ENCODE measurements around the gene SCN9A.
"Not testable (repeated sequence)": the region's sequence is repeated elsewhere in the genome, so short reads cannot be mapped to it uniquely, and the experiment has no call there.

Gene SCN9A

DNA sequence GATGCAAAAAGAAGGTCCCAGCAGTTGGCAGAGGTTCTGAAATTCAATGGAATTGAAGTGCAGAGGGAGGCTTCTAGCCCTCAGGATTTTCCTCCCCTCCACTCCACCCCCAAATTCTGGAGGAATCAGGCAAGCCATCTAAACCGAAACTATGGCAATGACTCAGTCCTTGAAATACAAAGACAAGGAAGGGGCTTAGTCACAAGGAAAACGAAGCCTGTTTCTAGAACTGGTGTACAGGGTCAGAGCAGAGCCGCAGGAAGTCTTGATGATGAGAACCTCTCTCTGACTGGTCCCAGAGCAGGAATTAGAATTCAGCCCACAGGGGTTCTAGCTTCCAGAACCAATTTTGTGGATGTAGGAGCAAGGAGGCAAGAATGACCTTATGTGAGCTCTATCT lies 136.2 kb downstream of the SCN9A start:
- DNase-seq, result no peak

DNA sequence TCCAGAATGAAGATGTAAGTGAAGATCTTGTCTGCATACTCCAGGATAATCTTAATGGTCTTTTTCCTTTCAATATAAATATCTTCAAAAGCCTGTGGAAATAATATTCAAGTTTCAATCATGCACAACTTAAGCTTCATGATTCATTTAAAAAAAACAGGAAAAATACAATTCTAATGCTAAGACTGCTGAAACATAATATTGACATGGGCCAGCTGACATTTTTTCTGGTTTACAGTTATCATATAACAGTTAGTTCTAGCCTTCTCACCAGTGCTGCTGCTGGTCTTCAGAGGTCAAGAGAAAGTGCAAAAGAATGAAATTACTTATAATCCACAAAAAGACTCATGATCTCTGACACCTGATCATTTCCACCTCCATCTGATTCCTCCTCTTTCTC lies 137.6 kb downstream of the SCN9A start:
- no peak for DNase-seq

DNA sequence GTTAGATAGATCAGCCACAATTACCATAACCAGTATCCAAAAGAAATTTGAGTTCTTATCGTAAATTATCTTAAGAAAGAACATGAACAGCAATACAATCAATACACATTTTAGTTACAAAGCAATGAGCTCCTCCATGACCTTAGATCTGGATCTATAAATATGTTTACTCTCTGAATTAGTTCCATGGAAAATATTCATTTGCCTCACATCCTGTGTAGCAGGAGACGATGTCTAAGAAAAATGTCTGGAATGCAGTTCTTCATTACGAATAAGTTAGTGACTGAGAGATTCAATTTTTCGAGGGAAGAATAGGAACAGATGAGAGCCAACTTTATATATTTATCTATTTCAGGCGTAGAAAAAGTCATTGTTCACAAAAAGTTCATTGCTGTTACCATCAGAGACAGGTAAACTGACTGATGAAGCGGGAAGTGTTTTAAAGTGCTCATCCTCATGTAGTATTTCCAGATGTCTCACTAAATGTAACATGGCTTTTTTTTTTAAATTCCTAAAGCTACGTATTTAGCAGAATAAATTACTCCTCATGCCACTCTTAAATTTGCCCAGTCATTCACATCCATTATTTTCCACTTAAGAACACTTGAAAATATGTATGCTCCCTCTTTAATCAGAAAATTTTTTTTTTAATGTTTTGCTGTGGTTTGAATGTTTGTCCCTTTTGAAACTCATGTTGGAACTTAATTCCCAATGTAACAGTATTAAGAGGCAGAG lies 141.5 kb downstream of the SCN9A start:
- no peak for DNase-seq

DNA sequence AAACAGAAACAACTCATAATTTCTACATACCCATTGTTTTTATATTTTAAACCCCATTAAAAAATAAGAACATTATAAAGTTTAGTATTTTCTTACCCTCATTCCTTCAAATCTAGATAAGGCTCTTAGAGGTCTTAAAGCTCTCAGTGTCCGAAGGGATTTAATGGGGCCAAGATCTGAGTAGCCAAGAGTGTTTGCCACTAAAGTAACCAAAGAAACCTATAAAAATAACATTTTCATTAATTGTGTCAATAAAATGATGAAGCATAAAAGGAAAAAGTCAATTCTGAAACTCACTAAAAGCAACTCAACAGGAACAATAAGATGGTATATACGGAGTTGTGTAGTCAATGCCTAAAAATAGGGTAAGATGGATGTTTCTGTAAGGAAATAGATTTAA lies 142.5 kb downstream of the SCN9A start:
- DNase-seq, result no peak

DNA sequence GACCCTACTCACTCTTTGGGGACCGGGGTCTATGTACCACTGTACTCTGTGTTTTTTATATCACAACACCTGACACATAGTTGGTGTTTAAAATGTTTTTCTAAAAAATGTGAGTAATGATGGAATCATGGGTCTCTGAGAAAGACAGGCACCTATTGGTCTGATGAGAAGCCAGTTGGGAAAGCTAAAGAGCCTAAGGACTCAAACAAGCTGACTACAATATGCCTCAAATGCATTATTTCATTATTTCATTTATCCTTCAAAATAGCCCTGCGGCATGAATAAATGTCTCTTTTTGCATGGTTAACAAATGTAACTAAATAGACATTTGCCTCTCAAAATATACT lies 145.0 kb downstream of the SCN9A start:
- no peak for DNase-seq

DNA sequence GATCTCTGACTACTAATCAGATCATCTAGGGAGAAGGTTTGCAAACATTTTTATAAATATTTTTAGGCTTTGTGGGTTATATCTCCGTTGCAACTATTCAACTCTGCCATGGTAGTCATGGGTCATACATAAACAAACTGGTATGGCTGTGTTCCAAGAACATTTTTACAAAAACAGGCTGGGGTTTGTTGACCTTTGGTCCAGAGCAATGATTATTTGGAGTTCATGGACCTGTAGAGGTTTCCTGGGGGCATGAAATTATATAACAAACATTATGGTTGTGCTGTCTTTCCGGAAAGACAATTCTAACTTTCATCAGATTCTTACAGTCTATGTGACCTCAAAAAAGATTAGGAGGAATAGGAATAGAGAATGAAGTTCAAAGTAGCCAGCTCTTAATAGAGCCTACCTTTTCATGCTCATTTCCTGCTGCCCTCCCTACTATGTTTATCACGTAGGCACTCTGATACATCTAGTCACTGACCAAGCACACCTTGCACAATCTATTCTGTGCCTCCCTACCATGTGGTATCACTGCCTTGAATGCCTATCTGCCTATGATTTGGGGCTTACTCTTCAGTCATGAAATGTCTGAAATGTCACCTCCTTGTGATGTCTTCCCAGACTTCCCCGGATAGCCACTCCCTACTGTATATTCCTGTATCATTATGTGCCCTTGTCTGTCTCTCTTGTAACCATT lies 145.6 kb downstream of the SCN9A start:
- DNase-seq, result no peak

DNA sequence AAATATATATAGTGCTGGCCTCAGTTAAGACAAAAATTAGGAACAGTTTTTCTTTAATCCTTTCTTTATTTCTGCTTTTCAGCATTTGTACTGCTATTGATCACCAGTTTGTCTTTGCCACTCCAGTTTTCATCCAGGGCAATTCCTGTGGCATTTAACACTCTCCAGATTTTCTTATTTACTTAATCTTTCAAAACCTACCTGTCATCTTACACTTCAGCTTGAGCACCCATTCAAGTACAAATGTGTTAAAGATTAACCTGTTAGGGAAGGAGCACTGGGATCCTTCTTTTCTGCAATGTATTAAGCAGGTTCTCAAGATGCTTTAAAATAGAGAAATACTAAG lies 146.1 kb downstream of the SCN9A start:
- no peak for DNase-seq

DNA sequence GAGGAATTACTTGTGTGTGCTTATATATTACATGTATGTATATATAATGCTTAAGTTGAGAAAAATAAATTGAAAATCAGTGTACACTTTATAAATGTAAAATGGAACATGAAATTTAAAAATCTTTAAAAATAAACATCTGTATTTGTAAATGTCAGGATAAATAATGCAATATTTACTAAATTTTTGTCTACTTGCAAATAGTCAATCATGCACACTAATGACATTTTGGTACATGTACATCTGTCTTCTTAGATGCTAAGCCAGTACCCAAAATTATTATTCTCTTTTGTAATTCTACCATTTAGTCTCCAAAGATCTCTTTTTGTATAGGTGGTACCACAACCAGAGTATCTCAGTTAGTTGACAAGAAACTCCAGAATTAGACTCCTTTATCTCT lies 151.5 kb downstream of the SCN9A start:
- DNase-seq, result no peak

DNA sequence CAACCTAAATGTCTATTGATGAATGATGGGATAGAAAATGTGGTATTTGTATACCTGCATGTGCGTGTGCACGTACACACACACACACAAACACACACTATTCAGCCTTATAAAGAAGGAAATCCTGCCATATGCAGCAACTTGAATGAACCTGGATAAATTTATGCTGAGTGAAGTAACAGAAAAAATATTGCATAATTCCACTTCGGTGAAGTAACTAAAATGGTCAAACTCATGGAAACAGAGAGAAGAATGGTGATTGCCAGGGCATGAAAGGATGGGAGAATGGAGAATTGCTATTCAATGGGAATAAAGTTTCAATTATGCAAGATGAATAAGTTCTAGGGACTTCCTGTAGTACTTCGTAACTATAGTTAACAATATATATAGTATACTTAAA lies 152.4 kb downstream of the SCN9A start:
- DNase-seq, result no peak

DNA sequence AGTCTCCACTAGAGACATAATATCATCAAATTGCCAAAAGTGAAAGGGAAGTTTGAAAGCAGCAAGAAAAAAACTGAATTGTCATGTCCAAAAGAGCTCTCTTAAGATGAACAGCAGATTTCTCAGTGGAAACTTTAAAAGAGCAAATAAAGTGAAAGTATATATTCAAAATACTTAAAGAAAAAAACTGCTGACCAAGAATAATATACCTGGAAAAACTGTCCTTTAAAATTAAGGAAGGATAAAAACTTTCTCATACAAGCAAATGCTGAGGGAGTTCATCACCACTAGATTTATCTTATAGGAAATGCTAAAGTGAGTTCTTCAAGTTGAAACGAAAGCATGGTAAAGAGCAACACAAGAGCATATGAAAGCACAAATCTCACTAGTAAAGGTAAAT lies 164.7 kb downstream of the SCN9A start:
- DNase-seq, result no peak

DNA sequence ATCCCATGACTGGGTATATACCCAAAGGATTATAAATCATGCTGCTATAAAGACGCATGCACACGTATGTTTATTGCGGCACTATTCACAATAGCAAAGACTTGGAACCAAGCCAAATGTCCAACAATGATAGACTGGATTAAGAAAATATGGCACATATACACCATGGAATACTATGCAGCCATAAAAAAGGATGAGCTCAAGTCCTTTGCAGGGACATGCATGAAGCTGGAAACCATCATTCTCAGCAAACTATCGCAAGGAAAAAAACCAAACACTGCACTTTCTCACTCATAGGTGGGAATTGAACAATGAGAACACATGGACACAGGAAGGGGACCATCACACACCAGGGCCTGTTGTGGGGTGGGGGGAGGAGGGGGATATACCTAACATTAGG lies 165.8 kb downstream of the SCN9A start:
- not testable (repeated sequence) for DNase-seq

DNA sequence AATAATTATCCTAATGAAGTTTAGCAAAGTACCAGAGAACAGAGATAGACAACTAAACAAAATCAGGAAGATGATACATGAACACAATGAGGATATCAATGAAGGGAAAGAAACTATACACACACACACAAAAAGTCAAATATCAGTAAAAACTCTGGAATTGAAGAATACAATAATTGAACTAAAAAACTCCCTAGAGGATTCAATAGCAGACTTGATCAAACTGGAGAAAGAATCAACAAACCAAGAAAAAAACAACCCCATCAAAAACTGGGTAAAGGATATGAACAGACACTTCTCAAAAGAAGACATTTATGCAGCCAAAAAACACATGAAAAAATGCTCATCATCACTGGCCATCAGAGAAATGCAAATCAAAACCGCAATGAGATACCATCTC lies 166.4 kb downstream of the SCN9A start:
- DNase-seq, result not testable (repeated sequence)

DNA sequence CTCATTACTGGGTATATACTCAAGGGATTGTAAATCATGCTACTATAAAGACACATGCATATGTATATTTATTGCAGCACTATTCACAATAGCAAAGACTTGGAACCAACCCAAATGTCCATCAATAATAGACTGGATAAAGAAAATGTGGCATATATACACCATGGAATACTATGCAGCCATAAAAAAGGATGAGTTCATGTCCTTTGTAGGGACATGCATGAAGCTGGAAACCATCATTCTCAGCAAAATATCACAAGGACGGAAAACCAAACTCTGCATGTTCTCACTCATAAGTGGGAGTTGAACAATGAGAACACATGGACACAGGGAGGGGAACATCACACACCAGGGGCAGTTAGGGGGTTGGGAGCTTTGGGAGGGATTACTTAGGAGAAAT lies 169.6 kb downstream of the SCN9A start:
- DNase-seq, result not testable (repeated sequence)

DNA sequence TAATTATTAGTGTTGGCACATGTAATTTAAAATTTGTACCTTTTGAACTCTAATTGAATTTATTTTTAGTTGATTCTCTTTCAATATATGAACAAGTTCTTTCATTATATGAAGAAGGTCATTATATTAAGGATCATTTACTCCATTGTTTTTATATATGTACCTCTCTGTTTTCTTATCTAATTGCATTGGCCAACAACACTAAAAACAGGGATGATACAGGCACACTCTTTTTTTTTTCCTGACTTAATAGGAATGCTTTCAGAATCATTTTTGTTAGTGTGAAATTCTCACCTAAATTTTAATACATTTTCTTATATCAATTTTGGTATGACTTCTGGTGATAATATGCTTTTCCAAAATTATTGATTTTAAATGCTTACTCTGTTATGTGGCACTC lies 173.0 kb downstream of the SCN9A start:
- DNase-seq, result no peak

DNA sequence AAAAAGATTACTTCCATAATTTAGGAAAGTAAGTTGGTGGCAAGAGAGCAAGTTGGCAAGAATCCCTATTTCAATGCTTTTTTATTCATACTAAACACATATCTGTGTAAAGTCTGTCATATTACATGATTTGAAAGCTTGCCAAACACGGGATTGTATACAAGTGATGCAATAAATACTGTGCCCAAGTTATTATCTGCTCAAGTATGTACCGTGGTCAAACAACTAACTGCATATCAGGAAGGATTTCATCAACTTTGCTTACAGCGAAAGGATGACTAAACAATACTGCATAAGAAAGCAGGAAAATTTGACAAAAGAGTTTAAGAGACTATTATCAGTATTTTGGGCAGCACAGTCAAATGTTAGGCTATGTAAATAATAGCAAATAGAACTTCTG lies 178.3 kb downstream of the SCN9A start:
- DNase-seq, result no peak

DNA sequence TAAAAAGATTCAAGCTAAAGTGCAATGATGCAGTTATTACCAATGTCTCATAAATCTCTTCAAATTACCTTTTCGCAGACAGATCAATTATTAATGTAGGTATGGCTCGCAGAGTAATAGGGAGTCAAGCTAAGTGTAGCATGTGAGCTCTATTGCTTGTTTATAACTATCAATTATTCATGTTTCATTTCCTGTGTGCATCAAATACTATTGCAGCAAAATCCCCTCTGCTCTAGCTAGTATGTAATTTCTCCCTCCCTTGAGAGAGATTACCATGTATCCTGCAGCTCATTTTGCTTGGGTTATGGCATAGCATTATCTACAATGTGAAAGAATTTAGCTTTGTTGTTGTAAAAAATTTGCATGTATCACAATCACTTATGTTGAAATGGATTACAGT lies 182.3 kb downstream of the SCN9A start:
- no peak for DNase-seq

DNA sequence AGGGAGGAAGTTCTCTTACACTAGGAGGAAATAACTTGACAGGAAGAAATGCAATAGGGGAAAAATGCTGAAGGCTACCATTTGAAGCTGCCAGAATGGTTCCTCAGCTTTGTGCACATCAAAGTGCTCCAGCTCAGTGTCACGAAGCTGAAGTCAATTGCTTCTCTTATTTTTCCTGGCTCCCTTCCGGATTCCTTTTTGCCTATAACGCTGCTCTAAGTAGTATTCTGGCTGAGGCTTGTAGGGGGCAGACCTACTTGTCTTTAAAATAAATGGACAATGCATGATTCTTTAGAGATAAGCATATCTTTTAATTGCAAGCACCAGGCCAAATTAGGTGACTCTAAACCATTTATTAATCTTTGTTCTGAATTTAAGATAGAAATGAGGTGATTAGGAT lies 187.7 kb downstream of the SCN9A start:
- no peak for DNase-seq

DNA sequence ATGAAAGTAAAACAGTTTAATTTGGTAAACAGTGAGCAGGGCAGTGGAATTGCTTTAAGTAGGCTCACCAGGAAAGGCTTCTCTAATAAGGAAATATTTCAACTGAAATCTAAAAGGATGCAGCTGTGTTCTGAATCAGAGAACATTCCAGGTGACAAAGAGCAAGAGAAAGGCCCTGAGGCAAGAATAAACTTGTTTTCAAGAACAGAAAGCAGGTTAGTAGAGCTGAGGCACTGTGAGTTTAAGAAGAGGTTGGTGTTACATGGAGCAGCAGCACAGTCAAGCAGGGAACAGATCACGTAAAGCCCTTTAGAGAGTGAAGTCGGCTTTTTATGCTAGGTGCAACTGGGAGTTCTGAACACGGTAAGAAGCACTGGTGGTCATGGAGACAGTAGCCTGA lies 191.0 kb downstream of the SCN9A start:
- DNase-seq, result no peak

DNA sequence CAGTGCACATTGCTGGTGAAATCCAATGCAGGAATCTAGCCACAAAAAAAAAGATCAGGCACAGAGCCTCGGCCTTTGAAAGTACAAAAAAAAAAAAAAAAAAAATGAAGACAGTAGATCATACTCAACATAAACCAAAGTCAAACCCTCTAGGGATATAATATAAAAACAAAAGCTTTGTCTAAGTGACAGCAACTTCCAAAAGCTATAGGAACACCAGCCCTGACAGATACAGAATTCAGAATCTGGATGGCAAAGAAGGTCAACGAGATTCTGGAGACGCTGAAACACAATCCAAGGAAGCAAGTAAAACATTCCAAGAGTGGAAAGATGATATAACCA lies 194.0 kb downstream of the SCN9A start:
- DNase-seq, result no peak

DNA sequence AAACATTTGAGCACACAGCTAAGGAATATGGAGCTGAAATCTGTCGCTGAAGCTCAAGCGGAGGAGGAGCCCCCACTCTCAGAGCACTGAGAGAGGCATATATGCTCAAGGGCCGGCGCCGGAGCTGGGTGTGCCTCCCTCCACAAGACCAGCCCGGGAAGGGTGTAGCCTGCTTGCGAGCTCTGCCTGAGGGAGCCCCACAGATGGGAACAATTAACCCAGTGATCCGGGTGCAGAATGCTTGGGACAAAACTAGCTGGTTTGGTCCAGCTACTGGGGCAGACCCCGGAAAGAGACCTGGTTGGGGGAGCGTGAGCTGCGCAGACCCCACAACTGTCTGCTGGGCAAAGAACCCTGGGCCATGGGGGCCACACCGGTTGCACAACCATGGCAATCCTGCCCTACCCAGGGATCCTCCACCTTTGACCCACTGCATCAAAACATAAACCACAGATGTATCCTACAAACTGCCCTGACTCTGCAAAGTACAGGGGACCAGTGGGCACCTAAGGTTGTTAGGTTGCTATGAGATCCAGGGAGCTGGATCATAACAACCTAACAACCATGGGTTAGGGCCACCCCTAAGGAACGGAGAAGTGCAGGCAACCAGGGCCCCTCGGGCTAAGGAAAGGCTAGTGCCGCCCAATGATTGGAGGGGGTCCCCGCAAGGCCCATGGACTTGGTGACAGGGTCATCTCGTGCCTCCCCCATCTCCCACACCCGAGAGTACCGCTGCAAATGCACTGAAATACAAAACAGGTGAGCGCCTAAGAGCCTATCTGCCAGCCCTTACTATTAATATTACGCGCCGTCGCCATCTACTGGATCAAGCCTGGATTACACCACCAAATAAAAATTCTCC lies 194.6 kb downstream of the SCN9A start:
- DNase-seq, result peak; percentile 48

DNA sequence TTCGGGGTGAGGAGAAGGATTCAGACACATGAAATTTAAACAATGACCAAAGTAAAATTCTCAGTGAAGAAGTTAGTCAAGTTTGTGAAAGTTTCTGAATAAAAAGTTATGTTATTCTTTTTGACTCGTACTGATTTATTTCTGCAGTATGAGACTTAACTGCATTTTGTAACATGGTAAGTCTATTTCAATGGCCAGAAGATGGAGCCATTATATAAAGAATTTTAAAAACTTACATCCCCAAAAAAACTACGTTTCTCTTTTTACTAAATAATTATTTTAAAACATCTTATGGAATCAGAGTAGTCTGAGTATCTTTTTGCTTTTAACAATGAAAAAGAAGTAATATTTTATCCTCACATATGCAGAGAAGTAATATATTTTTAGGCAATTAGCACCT lies 196.5 kb downstream of the SCN9A start:
- no peak for DNase-seq

DNA sequence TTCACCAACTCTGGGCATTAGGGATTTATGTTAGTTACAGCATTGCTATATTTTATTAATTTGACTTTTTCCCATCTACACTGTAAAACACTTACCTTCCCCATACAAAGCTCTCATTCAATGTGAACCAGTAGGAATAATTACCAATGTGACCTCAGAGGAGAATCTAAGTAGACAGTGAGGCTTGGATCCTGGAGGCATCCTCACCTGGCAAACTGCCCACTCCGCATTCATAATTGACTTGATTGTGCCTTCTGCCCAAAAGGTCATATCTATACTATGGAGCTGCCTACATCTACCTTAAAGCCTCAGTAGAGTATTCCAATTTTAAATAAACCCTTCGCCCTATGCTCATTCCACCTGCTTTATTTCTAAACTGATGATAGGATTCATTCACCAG lies 202.5 kb downstream of the SCN9A start:
- DNase-seq, result no peak

DNA sequence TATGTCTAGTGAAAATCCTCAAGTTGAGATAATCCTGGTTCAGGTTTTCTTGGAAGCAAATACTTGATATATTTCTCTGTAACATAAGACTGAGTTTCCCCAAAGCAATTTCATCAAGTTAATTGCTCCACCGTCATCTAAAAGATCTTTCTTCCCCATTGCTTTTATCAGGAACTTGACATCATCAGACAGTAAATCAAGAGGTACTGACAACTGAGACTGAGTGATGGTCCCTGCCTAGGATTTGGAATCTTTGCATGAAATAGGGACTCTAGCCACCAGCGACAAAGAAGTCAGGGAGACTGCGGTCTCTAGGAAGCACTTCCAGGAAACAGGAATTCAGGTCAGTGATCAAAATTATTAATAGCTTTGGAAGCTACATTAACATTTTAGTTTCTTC lies 204.5 kb downstream of the SCN9A start:
- no peak for DNase-seq

DNA sequence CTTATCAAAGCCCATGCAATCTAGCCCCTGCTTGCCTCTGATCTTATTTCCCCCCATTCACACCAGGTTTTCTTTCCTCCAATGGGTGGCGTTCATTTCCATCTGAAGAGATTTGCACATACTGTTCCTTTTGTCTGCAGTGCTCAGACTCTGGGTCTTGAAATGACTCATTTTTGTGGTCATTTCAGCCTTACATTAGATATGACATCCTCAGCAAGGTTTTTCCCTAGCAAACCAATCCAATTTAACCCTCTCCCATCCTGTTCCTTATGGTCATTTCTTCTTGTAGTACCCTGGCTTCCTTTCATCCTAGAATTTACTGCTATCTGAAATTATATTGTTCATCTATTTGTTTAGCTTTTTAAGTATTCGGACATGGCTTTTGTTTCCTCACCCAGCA lies 205.4 kb downstream of the SCN9A start:
- DNase-seq, result no peak
